ENCODE measurements around the gene TRPV5.

The TRPV5 gene

DNA sequence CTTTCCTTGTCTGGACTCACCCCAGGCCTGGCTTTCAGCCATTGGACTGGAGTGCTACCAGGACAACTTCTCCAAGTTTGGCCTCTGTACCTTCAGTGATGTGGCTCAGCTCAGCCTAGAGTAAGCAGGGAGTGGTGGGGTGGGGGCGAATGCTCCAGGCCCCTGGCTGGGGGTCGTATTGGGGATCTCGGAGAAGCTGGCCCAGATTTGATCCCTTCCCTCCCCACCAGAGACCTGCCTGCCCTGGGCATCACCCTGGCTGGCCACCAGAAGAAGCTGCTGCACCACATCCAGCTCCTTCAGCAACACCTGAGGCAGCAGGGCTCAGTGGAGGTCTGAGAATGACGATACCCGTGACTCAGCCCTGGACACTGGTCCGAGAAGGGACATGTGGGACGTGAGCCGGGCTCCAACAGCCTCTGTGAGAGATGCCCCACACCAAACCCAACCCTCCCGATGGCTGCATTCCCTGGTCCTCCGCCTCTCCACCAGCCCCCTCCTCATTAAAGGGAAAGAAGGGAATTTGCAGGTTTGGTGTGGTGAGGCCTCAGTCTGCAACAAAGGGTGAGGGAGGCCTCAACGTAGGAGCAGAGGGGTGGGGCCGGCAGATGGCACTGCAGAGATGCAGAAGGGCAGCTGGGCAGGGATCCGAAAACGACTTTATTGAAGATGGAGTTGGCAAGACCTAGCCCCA is 62.8 kb downstream of the TRPV5 start:
- no peak overlapping the region for H3K4me3 ChIP-seq (ENCODE audit: low read length)
- no peaks in the 10 kb centered on the region for H3K79me2 ChIP-seq (ENCODE audit: control insufficient read depth, low read length)
- TF ChIP-seq EZH2phosphoT487 (IDR thresholded peaks at IDR 0.05; ENCODE audit: borderline replicate concordance, low read length) = no peak
- TF ChIP-seq, protein P1, sequence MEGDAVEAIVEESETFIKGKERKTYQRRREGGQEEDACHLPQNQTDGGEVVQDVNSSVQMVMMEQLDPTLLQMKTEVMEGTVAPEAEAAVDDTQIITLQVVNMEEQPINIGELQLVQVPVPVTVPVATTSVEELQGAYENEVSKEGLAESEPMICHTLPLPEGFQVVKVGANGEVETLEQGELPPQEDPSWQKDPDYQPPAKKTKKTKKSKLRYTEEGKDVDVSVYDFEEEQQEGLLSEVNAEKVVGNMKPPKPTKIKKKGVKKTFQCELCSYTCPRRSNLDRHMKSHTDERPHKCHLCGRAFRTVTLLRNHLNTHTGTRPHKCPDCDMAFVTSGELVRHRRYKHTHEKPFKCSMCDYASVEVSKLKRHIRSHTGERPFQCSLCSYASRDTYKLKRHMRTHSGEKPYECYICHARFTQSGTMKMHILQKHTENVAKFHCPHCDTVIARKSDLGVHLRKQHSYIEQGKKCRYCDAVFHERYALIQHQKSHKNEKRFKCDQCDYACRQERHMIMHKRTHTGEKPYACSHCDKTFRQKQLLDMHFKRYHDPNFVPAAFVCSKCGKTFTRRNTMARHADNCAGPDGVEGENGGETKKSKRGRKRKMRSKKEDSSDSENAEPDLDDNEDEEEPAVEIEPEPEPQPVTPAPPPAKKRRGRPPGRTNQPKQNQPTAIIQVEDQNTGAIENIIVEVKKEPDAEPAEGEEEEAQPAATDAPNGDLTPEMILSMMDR (IDR thresholded peaks at IDR 0.05; ENCODE audit: low read depth, low read length, poor library complexity, severe bottlenecking) = no peak
- H3F3A ChIP-seq (ENCODE audit: control insufficient read depth, insufficient read depth) = no peaks in the 10 kb centered on the region
- H3K4me1 ChIP-seq (ENCODE audit: control insufficient read depth, low read length) = no peaks in the 10 kb centered on the region
- H3K36me3 ChIP-seq (ENCODE audit: control insufficient read depth, low read length) = no peaks in the 10 kb centered on the region
- no peaks in the 10 kb centered on the region for H3K9me3 ChIP-seq (ENCODE audit: control insufficient read depth, insufficient read depth, low read length)
- H3K27ac ChIP-seq (ENCODE audit: low read depth, low read length) = no peak overlapping the region
- no peak overlapping the region for H3K4me2 ChIP-seq (ENCODE audit: low read length)
- no peaks in the 10 kb centered on the region for H4K20me1 ChIP-seq (ENCODE audit: control insufficient read depth, insufficient read depth, low read depth, low read length)
- H3K27me3 ChIP-seq (ENCODE audit: control insufficient read depth, low read length) = no peaks in the 10 kb centered on the region
- H3K9me2 ChIP-seq (replicated peaks; ENCODE audit: control insufficient read depth, low read length) = no peaks in the 10 kb centered on the region

DNA sequence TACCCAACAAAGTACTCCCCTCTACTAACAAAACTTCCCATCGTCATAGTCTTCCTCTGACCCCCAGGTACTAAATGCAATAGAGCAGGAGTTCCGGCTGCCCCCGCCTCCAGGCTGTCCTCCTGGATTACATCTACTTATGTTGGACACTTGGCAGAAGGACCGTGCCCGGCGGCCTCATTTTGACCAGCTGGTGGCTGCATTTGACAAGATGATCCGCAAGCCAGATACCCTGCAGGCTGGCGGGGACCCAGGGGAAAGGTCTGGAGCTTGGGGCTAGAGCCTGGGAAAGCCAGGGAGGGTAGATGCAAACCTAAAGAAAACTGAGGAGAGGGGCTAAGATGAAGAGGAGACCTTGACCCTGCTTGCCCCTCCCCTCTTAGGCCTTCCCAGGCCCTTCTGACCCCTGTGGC is 63.4 kb downstream of the TRPV5 start:
- H3K9me2 ChIP-seq (replicated peaks; ENCODE audit: control insufficient read depth, low read length) = no peaks in the 10 kb centered on the region
- no peak overlapping the region for H3K4me2 ChIP-seq (ENCODE audit: low read length)
- no peak overlapping the region for H3K4me3 ChIP-seq (ENCODE audit: low read length)
- no peaks in the 10 kb centered on the region for H3K79me2 ChIP-seq (ENCODE audit: control insufficient read depth, low read length)
- no peak overlapping the region for H3K27ac ChIP-seq (ENCODE audit: low read depth, low read length)
- no peaks in the 10 kb centered on the region for H4K20me1 ChIP-seq (ENCODE audit: control insufficient read depth, insufficient read depth, low read depth, low read length)
- no peaks in the 10 kb centered on the region for H3F3A ChIP-seq (ENCODE audit: control insufficient read depth, insufficient read depth)
- no peak for TF ChIP-seq EZH2phosphoT487 (IDR thresholded peaks at IDR 0.05; ENCODE audit: borderline replicate concordance, low read length)
- TF ChIP-seq, protein P1 (IDR thresholded peaks at IDR 0.05; ENCODE audit: low read depth, low read length, poor library complexity, severe bottlenecking) = no peak
- no peaks in the 10 kb centered on the region for H3K36me3 ChIP-seq (ENCODE audit: control insufficient read depth, low read length)
- no peaks in the 10 kb centered on the region for H3K9me3 ChIP-seq (ENCODE audit: control insufficient read depth, insufficient read depth, low read length)
- H3K27me3 ChIP-seq (ENCODE audit: control insufficient read depth, low read length) = no peaks in the 10 kb centered on the region
- no peaks in the 10 kb centered on the region for H3K4me1 ChIP-seq (ENCODE audit: control insufficient read depth, low read length)

DNA sequence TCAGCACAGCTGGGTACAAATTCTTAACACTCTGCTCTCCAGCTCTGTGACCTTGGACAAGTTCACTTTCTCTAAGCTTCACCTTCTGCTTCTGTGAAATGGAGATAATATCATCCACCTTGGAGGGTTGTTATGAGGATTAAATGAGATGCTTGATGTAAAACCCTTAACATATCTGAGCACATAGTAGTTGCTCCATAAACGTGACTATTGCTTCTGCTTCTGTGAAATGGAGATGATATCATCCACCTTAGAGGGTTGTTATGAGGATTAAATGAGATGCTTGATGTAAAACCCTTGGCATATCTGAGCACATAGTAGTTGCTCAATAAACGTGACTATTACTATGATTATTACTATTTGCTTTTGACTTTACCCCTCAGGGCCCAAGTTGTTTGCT is 64.1 kb downstream of the TRPV5 start:
- Histone ChIP-seq H3K36me3 (ENCODE audit: control insufficient read depth, low read length) (no peaks in the 10 kb centered on the region), H3K9me3 (ENCODE audit: control insufficient read depth, insufficient read depth, low read length) (no peaks in the 10 kb centered on the region), H3K27ac (ENCODE audit: low read depth, low read length) (no peak overlapping the region), H3K4me3 (ENCODE audit: low read length) (no peak overlapping the region), H3K9me2 (replicated peaks; ENCODE audit: control insufficient read depth, low read length) (no peaks in the 10 kb centered on the region), H4K20me1 (ENCODE audit: control insufficient read depth, insufficient read depth, low read depth, low read length) (no peaks in the 10 kb centered on the region), H3K4me1 (ENCODE audit: control insufficient read depth, low read length) (no peaks in the 10 kb centered on the region), H3K27me3 (ENCODE audit: control insufficient read depth, low read length) (no peaks in the 10 kb centered on the region), H3K79me2 (ENCODE audit: control insufficient read depth, low read length) (no peaks in the 10 kb centered on the region), H3K4me2 (ENCODE audit: low read length) (no peak overlapping the region), H3F3A (ENCODE audit: control insufficient read depth, insufficient read depth) (no peaks in the 10 kb centered on the region)
- no peak for TF ChIP-seq EZH2phosphoT487 (IDR thresholded peaks at IDR 0.05; ENCODE audit: borderline replicate concordance, low read length)
- TF ChIP-seq, protein P1 (IDR thresholded peaks at IDR 0.05; ENCODE audit: low read depth, low read length, poor library complexity, severe bottlenecking) = no peak
